ENCODE results near the gene CBFA2T2.
"Not testable (repeated sequence)": the region's sequence is repeated elsewhere in the genome, so short reads cannot be mapped to it uniquely, and the experiment has no call there.

CBFA2T2 gene

GRCh38 chr20:33549229-33549999 is 59.5 kb downstream of the CBFA2T2 start:
- DNase-seq (ENCODE audit: low read depth in 2 of 2), result no peak

GRCh38 chr20:33551778-33552177 is 61.9 kb downstream of the CBFA2T2 start:
- DNase-seq (ENCODE audit: low read depth in 2 of 2), result no peak

GRCh38 chr20:33552519-33552918 is 62.6 kb downstream of the CBFA2T2 start:
- no peak for DNase-seq (ENCODE audit: low read depth in 2 of 2)

- DNase-seq (ENCODE audit: low read depth in 2 of 2), result no peak
Observed at GRCh38 chr20:33553516-33553915, 63.6 kb downstream of the CBFA2T2 start.

DNA sequence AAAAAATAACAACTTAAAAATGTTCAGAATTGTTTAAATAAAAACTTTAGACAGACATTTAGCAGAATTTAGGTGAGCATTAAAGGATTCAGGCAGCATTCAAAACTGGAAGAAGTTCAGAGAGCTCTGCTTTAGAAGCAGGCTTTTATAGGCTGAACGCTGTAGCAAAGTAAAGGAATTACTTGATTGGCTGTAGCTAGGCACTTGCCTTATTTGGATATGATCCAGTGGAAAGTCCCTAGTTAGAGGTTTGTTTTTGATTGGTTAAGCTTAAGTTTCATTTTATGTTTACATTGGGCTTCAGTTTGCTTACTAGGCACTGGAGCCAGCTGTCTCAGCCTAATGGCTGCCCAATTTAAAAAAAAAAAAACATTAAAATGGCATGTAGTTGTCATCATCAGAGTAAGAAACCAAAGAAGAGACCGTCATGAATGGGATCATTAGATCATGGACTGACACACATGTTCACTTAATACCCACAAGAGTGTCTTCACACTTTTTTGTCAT is 65.1 kb downstream of the CBFA2T2 start:
- DNase-seq (ENCODE audit: low read depth in 2 of 2), result peak in 1 of 2 donors; percentile 6

DNA sequence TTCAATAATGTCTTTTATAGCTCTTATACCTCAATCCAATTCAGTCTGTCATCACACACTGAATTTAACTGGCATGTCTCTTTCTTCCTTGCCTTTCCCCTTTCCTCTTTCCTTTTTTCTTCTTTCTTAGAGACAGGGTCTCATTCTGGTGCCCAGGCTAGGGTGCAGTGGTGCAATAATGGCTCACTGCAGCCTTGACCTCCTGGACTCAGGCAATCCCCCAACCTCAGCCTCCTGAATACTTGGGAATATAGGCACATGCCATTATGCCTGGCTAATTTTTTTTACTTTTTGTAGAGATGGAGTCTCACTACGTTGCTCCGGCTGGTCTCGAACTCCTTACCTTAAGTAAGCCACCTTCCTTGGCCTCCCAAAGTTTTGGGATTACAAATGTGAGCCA is 65.9 kb downstream of the CBFA2T2 start:
- no peak for DNase-seq (ENCODE audit: low read depth in 2 of 2)

- no peak for DNase-seq (ENCODE audit: low read depth in 2 of 2)
Observed at GRCh38 chr20:33556246-33556645, 66.3 kb downstream of the CBFA2T2 start.

GRCh38 chr20:33558348-33559144 is 68.7 kb downstream of the CBFA2T2 start:
- DNase-seq (ENCODE audit: low read depth in 2 of 2), result no peak

- no peak for DNase-seq (ENCODE audit: low read depth in 2 of 2)
Observed at GRCh38 chr20:33559212-33559611, 69.3 kb downstream of the CBFA2T2 start.

- DNase-seq (ENCODE audit: low read depth in 2 of 2), result no peak
Observed at GRCh38 chr20:33560026-33560425, 70.1 kb downstream of the CBFA2T2 start.

DNA sequence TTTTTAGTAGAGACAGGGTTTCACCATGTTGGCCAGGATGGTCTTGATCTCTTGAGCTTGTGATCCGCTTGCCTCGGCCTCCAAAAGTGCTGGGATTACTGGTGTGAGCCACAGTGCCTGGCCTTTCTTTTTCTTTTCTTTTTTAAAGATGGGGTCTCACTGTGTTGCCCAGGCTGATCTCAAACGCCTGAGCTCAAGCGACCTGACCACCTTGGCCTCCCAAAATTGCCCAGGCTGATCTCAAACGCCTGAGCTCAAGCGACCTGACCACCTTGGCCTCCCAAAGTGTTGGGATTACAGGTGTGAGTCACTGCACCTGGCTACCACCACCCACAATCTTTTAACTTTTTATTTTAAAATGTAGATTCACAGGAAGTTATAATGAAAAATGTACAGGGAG is 71.2 kb downstream of the CBFA2T2 start:
- not testable (repeated sequence) for DNase-seq (ENCODE audit: low read depth in 2 of 2)

DNA sequence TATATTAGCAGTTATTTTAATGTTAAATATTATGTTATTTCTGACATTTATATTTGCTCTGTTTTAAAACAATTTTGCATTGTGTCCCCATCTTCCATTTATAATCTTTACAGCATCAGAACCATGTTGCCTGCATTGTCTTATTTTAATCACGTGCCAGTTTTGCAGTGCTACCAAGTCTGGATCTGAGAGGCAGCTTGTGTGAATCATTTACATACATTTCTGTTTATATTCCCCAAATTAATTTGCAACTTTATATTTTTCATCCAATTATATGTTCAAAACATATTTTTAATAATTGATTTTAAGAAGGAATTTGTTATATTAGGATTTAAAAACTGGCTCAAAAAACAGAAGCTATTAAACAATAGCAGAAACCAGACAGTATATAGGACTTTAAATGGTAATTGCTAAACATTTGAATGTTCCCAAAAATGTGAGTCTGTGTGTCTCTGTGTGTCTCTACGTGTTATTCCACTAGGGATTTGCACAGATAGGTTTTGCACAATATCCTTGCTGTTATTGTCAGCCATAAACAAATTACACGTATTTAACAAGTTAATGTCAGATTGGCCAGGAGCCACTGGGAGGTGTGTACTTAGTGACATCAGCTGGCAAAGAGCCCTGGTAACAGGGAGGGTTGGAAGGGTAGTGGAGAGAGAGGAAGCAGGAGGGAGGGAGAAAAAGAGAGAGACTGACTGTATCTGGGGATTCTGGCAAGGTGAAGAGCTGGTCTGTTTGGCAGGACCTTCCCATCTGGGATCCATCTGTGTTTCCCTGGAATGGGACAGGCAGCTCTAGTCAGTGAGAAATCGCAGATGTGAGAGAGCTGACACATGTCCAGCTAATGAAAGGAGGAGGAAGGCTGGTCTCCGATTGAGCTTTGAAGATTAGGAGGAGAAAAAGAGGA is 72.1 kb downstream of the CBFA2T2 start:
- no peak for DNase-seq (ENCODE audit: low read depth in 2 of 2)

- no peak for DNase-seq (ENCODE audit: low read depth in 2 of 2)
Observed at GRCh38 chr20:33563788-33564187, 73.9 kb downstream of the CBFA2T2 start.

DNA sequence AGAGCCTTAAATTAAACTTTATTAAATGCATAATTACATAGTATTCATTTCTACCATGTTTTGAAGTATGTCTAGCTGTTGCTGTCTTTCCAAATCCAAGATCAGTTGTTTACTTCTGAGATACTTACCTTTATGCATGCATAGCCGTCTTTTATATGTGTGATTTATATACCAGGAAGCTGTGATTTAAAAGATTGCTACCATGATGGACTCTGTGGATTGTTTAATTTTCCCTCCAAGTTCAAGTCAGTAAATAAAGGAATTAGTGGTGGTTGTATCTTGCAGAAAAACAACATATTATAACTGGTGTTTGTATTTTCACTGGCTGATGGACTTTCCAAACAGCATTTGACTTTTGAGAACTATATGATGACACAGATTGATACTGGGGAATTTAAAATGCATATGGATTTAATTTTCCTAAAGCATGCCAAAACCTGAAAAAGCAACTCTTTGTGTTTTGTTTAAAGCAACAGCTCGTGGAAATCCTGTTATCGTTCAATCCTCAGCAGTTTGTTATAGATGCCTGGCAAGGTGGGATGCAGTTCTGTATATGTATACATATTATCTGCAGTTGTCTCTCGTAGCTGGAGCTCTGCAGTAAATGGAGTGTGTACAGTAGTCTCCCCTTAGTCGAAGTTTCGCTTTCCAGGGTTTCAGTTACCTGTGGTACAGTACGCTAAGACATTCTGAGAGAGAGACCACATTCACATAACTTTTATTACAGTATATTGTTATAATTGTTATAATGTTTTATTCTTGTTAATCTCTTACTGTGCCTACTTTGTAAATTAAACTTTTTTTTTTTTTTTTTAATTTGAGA is 77.1 kb downstream of the CBFA2T2 start:
- no peak for DNase-seq (ENCODE audit: low read depth in 2 of 2)

DNA sequence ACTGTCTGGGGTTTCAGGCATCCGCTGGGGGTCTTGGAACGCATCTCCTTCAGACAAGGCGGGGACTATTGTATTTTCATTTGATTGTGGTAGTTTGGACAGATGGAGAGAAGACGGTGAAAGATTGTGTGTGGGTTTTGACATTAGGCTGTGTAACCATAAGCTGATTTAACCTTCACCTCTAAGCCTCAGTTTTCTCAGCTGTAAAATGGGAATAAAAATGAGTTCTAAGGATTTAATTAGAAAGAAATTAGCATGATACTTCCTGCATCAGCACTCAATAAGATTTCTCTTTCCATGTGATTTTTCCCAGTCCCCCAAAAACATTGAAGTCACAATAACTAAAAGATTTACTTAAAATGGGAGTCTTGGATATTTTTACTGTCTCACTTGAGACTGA is 78.1 kb downstream of the CBFA2T2 start:
- DNase-seq (ENCODE audit: low read depth in 2 of 2), result no peak

GRCh38 chr20:33568378-33568777 is 78.5 kb downstream of the CBFA2T2 start:
- no peak for DNase-seq (ENCODE audit: low read depth in 2 of 2)

DNA sequence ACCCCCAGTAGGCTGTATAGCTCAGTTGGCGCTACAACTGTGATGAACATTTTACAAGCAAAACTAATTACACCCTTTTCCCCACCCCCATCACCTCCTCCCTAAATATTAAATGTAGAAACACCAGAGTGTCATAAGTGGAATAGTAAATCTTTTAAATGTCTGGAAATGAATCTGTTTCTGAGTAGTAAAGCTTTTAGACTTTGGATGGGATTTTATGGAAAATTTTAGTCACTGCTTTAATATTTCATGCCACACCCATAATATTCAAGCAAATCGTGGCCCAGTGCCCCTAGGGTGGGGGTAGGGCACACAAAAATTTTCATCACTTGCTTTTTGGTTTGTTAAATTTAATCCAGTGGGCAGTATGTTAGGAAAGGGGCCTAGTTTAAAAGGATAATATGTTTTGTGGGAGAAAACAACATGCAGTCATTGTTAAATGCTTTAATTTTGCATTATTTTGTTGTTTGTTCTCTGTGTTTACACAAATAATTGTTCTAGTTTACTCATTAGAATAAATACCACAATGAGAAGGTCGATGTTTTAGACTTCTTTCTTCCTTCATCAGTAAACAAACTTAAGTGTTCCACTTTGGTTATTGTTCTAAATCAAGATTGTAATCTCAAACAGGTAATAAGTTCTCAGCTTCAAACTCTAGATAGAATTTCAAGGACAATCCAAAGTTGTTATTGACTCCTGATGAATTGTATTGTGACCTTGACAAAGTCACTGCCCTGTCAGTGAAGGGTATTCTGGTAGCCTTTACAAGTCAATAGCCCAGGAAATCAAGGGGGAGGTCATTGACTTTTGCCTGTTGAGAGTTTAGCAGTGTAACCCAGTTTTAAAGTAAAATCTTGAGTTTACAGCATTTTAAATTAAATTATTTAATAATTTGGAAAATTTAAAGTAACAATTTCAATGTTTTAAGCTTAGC is 79.2 kb downstream of the CBFA2T2 start:
- DNase-seq (ENCODE audit: low read depth in 2 of 2), result no peak

- no peak for DNase-seq (ENCODE audit: low read depth in 2 of 2)
Observed at GRCh38 chr20:33569802-33570391, 80.0 kb downstream of the CBFA2T2 start.

DNA sequence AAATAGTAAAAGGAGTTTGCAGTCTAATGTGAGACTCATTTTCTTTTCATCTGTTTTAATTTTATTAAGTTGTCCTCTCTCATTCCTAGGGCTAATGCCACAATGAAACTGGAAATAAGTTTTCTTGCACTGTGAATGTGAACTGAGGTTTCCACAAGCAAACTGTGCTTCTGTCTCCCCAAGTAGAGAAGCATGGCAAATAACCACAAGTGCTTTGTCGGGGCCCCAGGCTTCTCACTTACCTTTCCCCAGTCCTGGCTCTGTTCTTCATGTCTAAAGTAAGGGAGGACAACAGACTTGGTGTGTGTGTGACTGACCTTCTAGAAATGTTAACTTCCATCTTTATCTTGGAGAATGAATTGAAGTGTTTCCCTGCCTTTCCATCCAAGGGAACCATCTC is 80.8 kb downstream of the CBFA2T2 start:
- no peak for DNase-seq (ENCODE audit: low read depth in 2 of 2)
